ACC112 (cell line): ENCODE measurements around the gene GLIS1.

ENCODE experiments used
- H2AFZ ChIP-seq: fragments of 200-600 bp; sonication (generic); one replicate; pipeline ENCODE4 v1.6.0; 2017; ENCODE audit warnings: antibody characterized with exemption, low read length; ENCODE audit not compliant: unreplicated experiment
- H3K27ac ChIP-seq: fragments of 200-600 bp; sonication (generic); 2 replicates; pipeline ENCODE4 v1.5.1; 2014; ENCODE audit warnings: low read depth, mild to moderate bottlenecking, antibody characterized with exemption, low read length, moderate library complexity
- H3K27me3 ChIP-seq: fragments of 200-600 bp; sonication (generic); 2 replicates; pipeline ENCODE4 v1.6.1; 2014; ENCODE audit warnings: mild to moderate bottlenecking, antibody characterized with exemption, low read length, moderate library complexity, mixed read lengths; ENCODE audit not compliant: insufficient read depth
- H3K36me3 ChIP-seq: fragments of 200-600 bp; sonication (generic); 2 replicates; pipeline ENCODE4 v1.6.1; 2016; ENCODE audit warnings: mild to moderate bottlenecking, antibody characterized with exemption, low read length, moderate library complexity, mixed read lengths; ENCODE audit not compliant: insufficient read depth
- H3K4me1 ChIP-seq: fragments of 200-600 bp; sonication (generic); one replicate; pipeline ENCODE4 v1.6.1; 2016; ENCODE audit warnings: low read length, mixed read lengths; ENCODE audit not compliant: insufficient read depth, unreplicated experiment, control insufficient read depth
- H3K4me3 ChIP-seq: fragments of 200-600 bp; sonication (generic); 2 replicates; pipeline ENCODE4 v1.5.1; 2014; ENCODE audit warnings: mild to moderate bottlenecking, low read depth, low read length
- H3K79me2 ChIP-seq: fragments of 200-600 bp; sonication (generic); one replicate; pipeline ENCODE4 v1.6.0; 2016; ENCODE audit warnings: low read length; ENCODE audit not compliant: control insufficient read depth, unreplicated experiment, insufficient read depth

The GLIS1 gene

GRCh38 chr1:53592521-53592982 is 146.4 kb downstream of the GLIS1 start:
- Histone ChIP-seq H3K4me3 (no peak overlapping the region), H3K27ac (no peak overlapping the region), H3K4me1 (no peaks in the 10 kb centered on the region), H3K36me3 (no peaks in the 10 kb centered on the region), H3K27me3 (no peaks in the 10 kb centered on the region), H3K79me2 (no peaks in the 10 kb centered on the region), H2AFZ (no peak overlapping the region)

GRCh38 chr1:53591924-53592323 is 147.0 kb downstream of the GLIS1 start:
- H3K36me3 ChIP-seq = no peaks in the 10 kb centered on the region
- H3K4me1 ChIP-seq = no peaks in the 10 kb centered on the region

GRCh38 chr1:53590531-53591515 is 148.1 kb downstream of the GLIS1 start:
- Histone ChIP-seq H3K4me3 (no peak overlapping the region), H2AFZ (no peak overlapping the region), H3K27ac (no peak overlapping the region), H3K27me3 (no peaks in the 10 kb centered on the region), H3K79me2 (no peaks in the 10 kb centered on the region), H3K36me3 (no peaks in the 10 kb centered on the region), H3K4me1 (no peaks in the 10 kb centered on the region)

More at GRCh38 chr1:53591924-53592323, 147.0 kb downstream of the GLIS1 start:
- no peak overlapping the region for H3K27ac ChIP-seq
- no peak overlapping the region for H2AFZ ChIP-seq
- H3K27me3 ChIP-seq = no peaks in the 10 kb centered on the region
- H3K79me2 ChIP-seq = no peaks in the 10 kb centered on the region
- H3K4me3 ChIP-seq = no peak overlapping the region

GRCh38 chr1:53590104-53590503 is 148.9 kb downstream of the GLIS1 start:
- Histone ChIP-seq H3K4me3 (no peak overlapping the region), H3K27me3 (no peaks in the 10 kb centered on the region), H3K36me3 (no peaks in the 10 kb centered on the region), H3K27ac (no peak overlapping the region), H3K79me2 (no peaks in the 10 kb centered on the region), H2AFZ (no peak overlapping the region), H3K4me1 (no peaks in the 10 kb centered on the region)

GRCh38 chr1:53589043-53589887 is 149.7 kb downstream of the GLIS1 start:
- no peak overlapping the region for H3K27ac ChIP-seq
- no peaks in the 10 kb centered on the region for H3K36me3 ChIP-seq
- H3K4me3 ChIP-seq = no peak overlapping the region
- no peak overlapping the region for H2AFZ ChIP-seq
- H3K27me3 ChIP-seq = no peaks in the 10 kb centered on the region
- no peaks in the 10 kb centered on the region for H3K79me2 ChIP-seq
- H3K4me1 ChIP-seq = no peaks in the 10 kb centered on the region

GRCh38 chr1:53588053-53588779 is 150.7 kb downstream of the GLIS1 start:
- Histone ChIP-seq H3K27me3 (no peaks in the 10 kb centered on the region), H3K27ac (no peak overlapping the region), H3K79me2 (no peaks in the 10 kb centered on the region), H3K4me1 (no peaks in the 10 kb centered on the region), H3K36me3 (no peaks in the 10 kb centered on the region), H2AFZ (no peak overlapping the region), H3K4me3 (no peak overlapping the region)

- no peaks in the 10 kb centered on the region for H3K4me1 ChIP-seq
- H3K27ac ChIP-seq = no peak overlapping the region
- H3K79me2 ChIP-seq = no peaks in the 10 kb centered on the region
- H3K27me3 ChIP-seq = no peaks in the 10 kb centered on the region
- no peak overlapping the region for H2AFZ ChIP-seq
- H3K4me3 ChIP-seq = no peak overlapping the region
- no peaks in the 10 kb centered on the region for H3K36me3 ChIP-seq
Measured at GRCh38 chr1:53587252-53587988, 151.5 kb downstream of the GLIS1 start.

- Histone ChIP-seq H3K36me3 (no peaks in the 10 kb centered on the region), H3K79me2 (no peaks in the 10 kb centered on the region), H3K27ac (no peak overlapping the region), H3K4me1 (no peaks in the 10 kb centered on the region), H3K4me3 (no peak overlapping the region), H2AFZ (no peak overlapping the region), H3K27me3 (no peaks in the 10 kb centered on the region)
Measured at GRCh38 chr1:53586765-53587164, 152.2 kb downstream of the GLIS1 start.

- Histone ChIP-seq H2AFZ (no peak overlapping the region), H3K36me3 (no peaks in the 10 kb centered on the region), H3K4me3 (no peak overlapping the region), H3K4me1 (no peaks in the 10 kb centered on the region), H3K27me3 (no peaks in the 10 kb centered on the region), H3K79me2 (no peaks in the 10 kb centered on the region), H3K27ac (no peak overlapping the region)
Measured at GRCh38 chr1:53585565-53585964, 153.4 kb downstream of the GLIS1 start.

- no peak overlapping the region for H3K27ac ChIP-seq
- no peak overlapping the region for H3K4me3 ChIP-seq
- no peaks in the 10 kb centered on the region for H3K27me3 ChIP-seq
- no peaks in the 10 kb centered on the region for H3K4me1 ChIP-seq
- H3K79me2 ChIP-seq = no peaks in the 10 kb centered on the region
- no peaks in the 10 kb centered on the region for H3K36me3 ChIP-seq
- H2AFZ ChIP-seq = no peak overlapping the region
Measured at GRCh38 chr1:53585129-53585528, 153.8 kb downstream of the GLIS1 start.
